Measurements from ENCODE around the gene MST1. TPM values are rescaled to one million over a fixed set of nuclear protein-coding genes. Genes with fewer than 3 reads are reported as not detected.

Gene MST1
- total and polyA plus RNA-seq, 2 experiments from 2014 or later, result 116 to 158 TPM

- no peaks in the 10 kb centered on the region for H3K9me3 ChIP-seq (ENCODE audit: low read depth)
- H3K4me3 ChIP-seq, result peak overlapping the region; percentile 47
- H4K20me1 ChIP-seq (ENCODE audit: insufficient read depth, poor library complexity, severe bottlenecking), result no peaks in the 10 kb centered on the region
- no peak for DNase-seq (ENCODE audit: low spot score)
- no peaks in the 10 kb centered on the region for H3K27me3 ChIP-seq
- peaks cover 15% of the 10 kb centered on the region for H3K79me2 ChIP-seq
- H3K4me2 ChIP-seq, result peak overlapping the region; percentile 89
- WGBS (ENCODE audit: low lambda C conversion rate, missing lambda C conversion rate), result 53% methylated on average over 6 of the region's 6 CpGs
- no peaks in the 10 kb centered on the region for H3K9me2 ChIP-seq (replicated peaks; ENCODE audit: insufficient read depth)
- H2AFZ ChIP-seq, result peak overlapping the region; percentile 74
- no peak for TF ChIP-seq EZH2 (IDR thresholded peaks at IDR 0.05; ENCODE audit: borderline replicate concordance)
- TF ChIP-seq EZH2phosphoT487 (IDR thresholded peaks at IDR 0.05; ENCODE audit: low read depth, severe bottlenecking, unreplicated experiment), result no peak
- TF ChIP-seq CTCF (IDR thresholded peaks at IDR 0.05; ENCODE audit: poor library complexity), result no peak
- peaks cover 15% of the 10 kb centered on the region for H3K4me1 ChIP-seq (ENCODE audit: insufficient read depth)
- H3K36me3 ChIP-seq (replicated peaks; ENCODE audit: insufficient read depth, low read depth), result no peaks in the 10 kb centered on the region
- H3K27ac ChIP-seq, result peak overlapping the region; percentile 98
Measured at GRCh38 chr3:49724586-49724985, 35.3 kb upstream of the MST1 start.

GRCh38 chr3:49723628-49724551, 34.6 kb upstream of the MST1 start, which contains the start of gene GMPPB:
GMPPB (minus strand) TSS chr3:49723951; CDS start chr3:49723726, 225 bp downstream.
- peaks cover 2% of the 10 kb centered on the region for H4K20me1 ChIP-seq (ENCODE audit: insufficient read depth, poor library complexity, severe bottlenecking)
- H3K4me3 ChIP-seq, result peak within 1 kb of the TSS; percentile 65
- peak within 1 kb of the TSS; percentile 98 for H3K27ac ChIP-seq
- peak; percentile 99 for DNase-seq (ENCODE audit: low spot score)
- H3K4me2 ChIP-seq, result peak within 1 kb of the TSS; percentile 89
- H3K36me3 ChIP-seq (replicated peaks; ENCODE audit: insufficient read depth, low read depth), result no peaks in the 10 kb centered on the region
- H3K27me3 ChIP-seq, result no peaks in the 10 kb centered on the region
- no peaks in the 10 kb centered on the region for H3K9me3 ChIP-seq (ENCODE audit: low read depth)
- H3K4me1 ChIP-seq (ENCODE audit: insufficient read depth), result peaks cover 20% of the 10 kb centered on the region
- no peak for TF ChIP-seq CTCF (IDR thresholded peaks at IDR 0.05; ENCODE audit: poor library complexity)
- no peak for TF ChIP-seq EZH2 (IDR thresholded peaks at IDR 0.05; ENCODE audit: borderline replicate concordance)
- TF ChIP-seq EZH2phosphoT487 (IDR thresholded peaks at IDR 0.05; ENCODE audit: low read depth, severe bottlenecking, unreplicated experiment), result no peak
- peaks cover 13% of the 10 kb centered on the region for H3K79me2 ChIP-seq
- H3K9me2 ChIP-seq (replicated peaks; ENCODE audit: insufficient read depth), result no peaks in the 10 kb centered on the region
- H2AFZ ChIP-seq, result peak within 1 kb of the TSS; percentile 74
- under 1% methylated on average over 93 of the region's 102 CpGs for WGBS (ENCODE audit: low lambda C conversion rate, missing lambda C conversion rate)

- no peaks in the 10 kb centered on the region for H3K27me3 ChIP-seq
- H2AFZ ChIP-seq, result peak overlapping the region; percentile 46
- H3K9me3 ChIP-seq (ENCODE audit: low read depth), result no peaks in the 10 kb centered on the region
- TF ChIP-seq EZH2phosphoT487 (IDR thresholded peaks at IDR 0.05; ENCODE audit: low read depth, severe bottlenecking, unreplicated experiment), result no peak
- H3K27ac ChIP-seq, result peak overlapping the region; percentile 96
- peaks cover 25% of the 10 kb centered on the region for H3K4me1 ChIP-seq (ENCODE audit: insufficient read depth)
- peak overlapping the region; percentile 80 for H3K4me2 ChIP-seq
- H3K79me2 ChIP-seq, result peaks cover 13% of the 10 kb centered on the region
- no peaks in the 10 kb centered on the region for H3K36me3 ChIP-seq (replicated peaks; ENCODE audit: insufficient read depth, low read depth)
- WGBS (ENCODE audit: low lambda C conversion rate, missing lambda C conversion rate), result 3% methylated on average over 20 of the region's 20 CpGs
- peak overlapping the region; percentile 65 for H3K4me3 ChIP-seq
- no peaks in the 10 kb centered on the region for H3K9me2 ChIP-seq (replicated peaks; ENCODE audit: insufficient read depth)
- peak; percentile 83 for DNase-seq (ENCODE audit: low spot score)
- H4K20me1 ChIP-seq (ENCODE audit: insufficient read depth, poor library complexity, severe bottlenecking), result peaks cover 3% of the 10 kb centered on the region
Measured at GRCh38 chr3:49723296-49723627, 34.0 kb upstream of the MST1 start.

- Histone ChIP-seq H3K4me3 (peak overlapping the region; percentile 65), H4K20me1 (ENCODE audit: insufficient read depth, poor library complexity, severe bottlenecking) (peaks cover 3% of the 10 kb centered on the region), H2AFZ (no peak overlapping the region), H3K27ac (peak overlapping the region; percentile 96), H3K27me3 (no peaks in the 10 kb centered on the region), H3K4me2 (peak overlapping the region; percentile 80), H3K4me1 (ENCODE audit: insufficient read depth) (peaks cover 25% of the 10 kb centered on the region), H3K9me3 (ENCODE audit: low read depth) (no peaks in the 10 kb centered on the region), H3K79me2 (peaks cover 13% of the 10 kb centered on the region), H3K36me3 (replicated peaks; ENCODE audit: insufficient read depth, low read depth) (no peaks in the 10 kb centered on the region), H3K9me2 (replicated peaks; ENCODE audit: insufficient read depth) (no peaks in the 10 kb centered on the region)
- no peak for TF ChIP-seq EZH2phosphoT487 (IDR thresholded peaks at IDR 0.05; ENCODE audit: low read depth, severe bottlenecking, unreplicated experiment)
- TF ChIP-seq CTCF (IDR thresholded peaks at IDR 0.05; ENCODE audit: poor library complexity), result no peak
- no peak for TF ChIP-seq EZH2 (IDR thresholded peaks at IDR 0.05; ENCODE audit: borderline replicate concordance)
- WGBS (ENCODE audit: low lambda C conversion rate, missing lambda C conversion rate), result 90% methylated on average over 8 of the region's 8 CpGs
- DNase-seq (ENCODE audit: low spot score), result no peak
Measured at GRCh38 chr3:49722896-49723295, 33.6 kb upstream of the MST1 start.
